ENCODE measurements around the gene DIP2A.

Gene DIP2A

GRCh38 chr21:46598581-46599572 lies 140.2 kb downstream of the DIP2A start:
- DNase-seq: no peak

- DNase-seq: no peak
These were observed 141.6 kb downstream of the DIP2A start for GRCh38 chr21:46600305-46600704.

GRCh38 chr21:46600978-46601377 lies 142.3 kb downstream of the DIP2A start:
- no peak for DNase-seq

GRCh38 chr21:46603228-46603627 lies 144.5 kb downstream of the DIP2A start:
- DNase-seq: no peak

- DNase-seq: no peak
These were observed 145.8 kb downstream of the DIP2A start for GRCh38 chr21:46604329-46604974.

- peak; percentile 9 for DNase-seq
These were observed 146.5 kb downstream of the DIP2A start, which contains the start of gene S100B for GRCh38 chr21:46604975-46605766. TSS of gene S100B (minus strand) at chr21:46605082. CDS start at chr21:46602415, 2,667 bp downstream.

GRCh38 chr21:46605767-46606426 lies 147.2 kb downstream of the DIP2A start:
- DNase-seq: no peak

- no peak for DNase-seq
These were observed 147.7 kb downstream of the DIP2A start for GRCh38 chr21:46606427-46606813.

GRCh38 chr21:46607636-46608035 lies 148.9 kb downstream of the DIP2A start:
- no peak for DNase-seq

GRCh38 chr21:46608672-46609111 lies 150.0 kb downstream of the DIP2A start:
- DNase-seq: no peak

GRCh38 chr21:46610018-46610701 lies 151.5 kb downstream of the DIP2A start:
- DNase-seq: no peak

GRCh38 chr21:46613391-46613790 lies 154.7 kb downstream of the DIP2A start:
- DNase-seq: no peak

GRCh38 chr21:46616050-46616449 lies 157.4 kb downstream of the DIP2A start:
- DNase-seq: no peak

GRCh38 chr21:46616656-46617055 lies 158.0 kb downstream of the DIP2A start:
- DNase-seq: no peak

- no peak for DNase-seq
These were observed 158.8 kb downstream of the DIP2A start for GRCh38 chr21:46617267-46618051.

- DNase-seq: no peak
These were observed 160.2 kb downstream of the DIP2A start for GRCh38 chr21:46618738-46619379.

Data from NCI-H146 (cell line).